IPS DF 6.9 (cell line): ENCODE results near the gene RIT2.

Source experiments
- DNase-seq: peaks from one replicate; pipeline ENCODE4 v3.0.0-alpha.2; 2013; ENCODE audit warnings: low read depth, low spot score
- H3K27ac ChIP-seq: one replicate; pipeline ENCODE4 v1.5.1; 2013; ENCODE audit warnings: low read length, control low read depth
- H3K27me3 ChIP-seq: 2 replicates; pipeline ENCODE4 v1.6.1; 2013; ENCODE audit warnings: mild to moderate bottlenecking, low read length; ENCODE audit not compliant: control insufficient read depth, insufficient read depth
- H3K36me3 ChIP-seq: 2 replicates; pipeline ENCODE4 v1.6.1; 2013; ENCODE audit warnings: low read length; ENCODE audit not compliant: control insufficient read depth, insufficient read depth
- H3K4me1 ChIP-seq: 2 replicates; pipeline ENCODE4 v1.6.1; 2013; ENCODE audit warnings: low read length; ENCODE audit not compliant: control insufficient read depth, insufficient read depth
- H3K4me3 ChIP-seq: 2 replicates; pipeline ENCODE4 v1.5.1; 2013; ENCODE audit warnings: mild to moderate bottlenecking, low read length
- H3K9me3 ChIP-seq: 2 replicates; pipeline ENCODE4 v1.6.1; 2013; ENCODE audit warnings: low read length, inconsistent platforms; ENCODE audit not compliant: control insufficient read depth, insufficient read depth
- WGBS: extraction: QIAGEN DNeasy Blood & Tissue Kit; methylation state at CpG from one replicate; pipeline ENCODE4 v1.1.7; 2013; ENCODE audit warnings: mixed read lengths, missing lambda C conversion rate; ENCODE audit not compliant: insufficient read length, insufficient coverage; 5-methylcytosine and 5-hydroxymethylcytosine counted together

Gene RIT2

GRCh38 chr18:42782929-42783328, 332.6 kb downstream of the RIT2 start:
- H3K27ac ChIP-seq, result no peak overlapping the region
- no peaks in the 10 kb centered on the region; the same call in 1 of the 2 replicates for H3K4me1 ChIP-seq
- no peak for DNase-seq
- H3K4me3 ChIP-seq, result no peak overlapping the region
- no peaks in the 10 kb centered on the region for H3K36me3 ChIP-seq
- no peaks in the 10 kb centered on the region for H3K9me3 ChIP-seq
- H3K27me3 ChIP-seq, result no peaks in the 10 kb centered on the region
- whole genome bisulfite sequencing, result no CpG with 5 or more reads among the region's 4 CpGs

DNA sequence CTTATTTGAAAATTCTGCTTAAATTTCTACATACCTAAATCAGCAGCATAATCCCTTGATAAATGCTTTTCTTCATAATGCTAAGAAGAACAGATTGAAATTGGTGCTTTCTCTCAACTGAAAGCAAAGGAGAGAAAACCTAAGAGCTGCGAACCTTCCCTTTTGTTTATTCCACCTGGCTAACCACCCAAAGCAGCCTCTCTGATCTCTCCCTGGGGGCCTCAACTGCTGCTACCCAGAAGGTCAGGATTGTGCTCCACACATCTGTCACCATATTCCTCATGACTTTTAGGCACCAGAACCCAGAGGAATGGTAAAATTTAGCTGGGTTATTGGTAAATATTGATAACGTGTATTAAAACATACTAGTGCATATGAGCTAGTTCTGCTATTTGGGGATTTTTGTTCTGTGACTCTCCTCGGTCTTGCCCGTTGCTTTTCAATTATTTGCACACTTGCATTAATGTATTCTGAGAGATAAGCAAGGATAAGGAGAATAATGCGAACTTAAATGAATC, 334.1 kb downstream of the RIT2 start:
- H3K36me3 ChIP-seq, result no peaks in the 10 kb centered on the region
- no peak overlapping the region for H3K4me3 ChIP-seq
- no peaks in the 10 kb centered on the region for H3K27me3 ChIP-seq
- DNase-seq, result no peak
- no peaks in the 10 kb centered on the region for H3K9me3 ChIP-seq
- no peaks in the 10 kb centered on the region; the same call in 1 of the 2 replicates for H3K4me1 ChIP-seq
- H3K27ac ChIP-seq, result no peak overlapping the region
- no CpG with 5 or more reads among the region's 5 CpGs for WGBS

- Histone ChIP-seq H3K27ac (no peak overlapping the region), H3K9me3 (no peaks in the 10 kb centered on the region), H3K4me3 (no peak overlapping the region), H3K36me3 (no peaks in the 10 kb centered on the region), H3K27me3 (no peaks in the 10 kb centered on the region), H3K4me1 (no peaks in the 10 kb centered on the region; the same call in 1 of the 2 replicates)
- DNase-seq, result no peak
Measured at GRCh38 chr18:42780171-42780570, 335.3 kb downstream of the RIT2 start.

DNA sequence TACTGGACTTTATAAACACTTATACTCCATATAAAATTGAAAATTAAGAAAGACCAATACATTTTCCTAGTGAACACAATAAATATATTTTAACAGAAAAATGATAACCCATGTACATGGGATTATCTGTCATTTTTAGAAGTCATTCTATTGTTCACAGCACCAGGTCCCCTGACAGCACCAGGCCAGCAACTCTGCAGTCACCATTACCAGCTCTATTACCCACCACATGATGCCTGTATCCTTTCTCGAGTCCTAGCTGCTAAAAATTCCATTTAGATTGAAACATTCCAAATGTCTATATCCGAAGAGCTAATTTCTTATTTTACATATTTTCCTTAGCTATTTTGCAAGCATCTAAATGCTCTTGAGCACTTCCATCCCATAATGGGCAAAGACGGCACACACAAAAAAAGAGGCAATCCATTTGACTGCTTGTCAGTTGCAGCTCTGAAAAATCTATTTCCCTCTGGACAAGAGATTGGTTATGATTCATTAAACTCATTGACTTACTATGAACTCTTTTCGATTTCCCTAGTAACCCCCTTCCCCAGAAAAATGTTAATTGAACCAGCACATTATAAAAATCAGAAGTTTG, 336.9 kb downstream of the RIT2 start:
- no peaks in the 10 kb centered on the region for H3K27me3 ChIP-seq
- no peak overlapping the region for H3K27ac ChIP-seq
- H3K4me3 ChIP-seq, result no peak overlapping the region
- no CpG with 5 or more reads among the region's 4 CpGs for WGBS
- DNase-seq, result no peak
- no peaks in the 10 kb centered on the region; the same call in 1 of the 2 replicates for H3K4me1 ChIP-seq
- no peaks in the 10 kb centered on the region for H3K9me3 ChIP-seq
- no peaks in the 10 kb centered on the region for H3K36me3 ChIP-seq

- no peak for DNase-seq
- no peaks in the 10 kb centered on the region for H3K27me3 ChIP-seq
- H3K9me3 ChIP-seq, result no peaks in the 10 kb centered on the region
Measured at GRCh38 chr18:42778024-42778423, 337.5 kb downstream of the RIT2 start.

GRCh38 chr18:42773870-42774269, 341.6 kb downstream of the RIT2 start:
- Histone ChIP-seq H3K4me1 (no peaks in the 10 kb centered on the region; the same call in 1 of the 2 replicates), H3K9me3 (no peaks in the 10 kb centered on the region), H3K27ac (no peak overlapping the region), H3K36me3 (no peaks in the 10 kb centered on the region), H3K4me3 (no peak overlapping the region), H3K27me3 (no peaks in the 10 kb centered on the region)
- no peak for DNase-seq
- WGBS, result no CpG with 5 or more reads among the region's 1 CpG

More at GRCh38 chr18:42778024-42778423, 337.5 kb downstream of the RIT2 start:
- Histone ChIP-seq H3K4me3 (no peak overlapping the region), H3K36me3 (no peaks in the 10 kb centered on the region), H3K4me1 (no peaks in the 10 kb centered on the region; the same call in 1 of the 2 replicates), H3K27ac (no peak overlapping the region)

DNA sequence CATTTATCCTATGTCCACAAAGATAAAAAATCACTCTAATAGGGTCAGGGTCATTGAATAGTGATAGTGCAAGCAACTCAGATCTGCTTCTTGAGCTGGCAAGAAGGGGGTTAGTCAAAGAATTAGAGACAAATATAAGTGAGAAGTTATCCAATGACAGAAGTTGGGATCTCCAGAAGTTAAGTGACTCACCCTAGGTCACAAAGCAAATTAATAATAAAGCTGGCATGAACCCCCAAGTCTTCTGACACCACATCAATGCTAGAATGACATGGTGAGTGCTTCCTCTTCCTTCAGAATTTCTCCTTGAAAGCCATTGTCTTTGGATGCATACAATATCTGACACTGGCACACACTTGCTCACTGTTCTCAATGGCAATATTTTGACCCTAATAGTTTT, 343.5 kb downstream of the RIT2 start:
- no peaks in the 10 kb centered on the region for H3K27me3 ChIP-seq
- DNase-seq, result no peak
- H3K4me1 ChIP-seq, result no peaks in the 10 kb centered on the region
- no peak overlapping the region for H3K27ac ChIP-seq
- no peaks in the 10 kb centered on the region for H3K36me3 ChIP-seq
- no peaks in the 10 kb centered on the region for H3K9me3 ChIP-seq
- H3K4me3 ChIP-seq, result no peak overlapping the region

- no peak overlapping the region for H3K4me3 ChIP-seq
- DNase-seq, result no peak
- no peaks in the 10 kb centered on the region for H3K27me3 ChIP-seq
- H3K36me3 ChIP-seq, result no peaks in the 10 kb centered on the region
- H3K9me3 ChIP-seq, result no peaks in the 10 kb centered on the region
- WGBS, result no CpG with 5 or more reads among the region's 2 CpGs
- no peaks in the 10 kb centered on the region for H3K4me1 ChIP-seq
- no peak overlapping the region for H3K27ac ChIP-seq
Measured at GRCh38 chr18:42765302-42765701, 350.2 kb downstream of the RIT2 start.

- DNase-seq, result no peak
- H3K27ac ChIP-seq, result no peak overlapping the region
- no CpG with 5 or more reads among the region's 1 CpG for WGBS
Measured at GRCh38 chr18:42760290-42760689, 355.2 kb downstream of the RIT2 start.

DNA sequence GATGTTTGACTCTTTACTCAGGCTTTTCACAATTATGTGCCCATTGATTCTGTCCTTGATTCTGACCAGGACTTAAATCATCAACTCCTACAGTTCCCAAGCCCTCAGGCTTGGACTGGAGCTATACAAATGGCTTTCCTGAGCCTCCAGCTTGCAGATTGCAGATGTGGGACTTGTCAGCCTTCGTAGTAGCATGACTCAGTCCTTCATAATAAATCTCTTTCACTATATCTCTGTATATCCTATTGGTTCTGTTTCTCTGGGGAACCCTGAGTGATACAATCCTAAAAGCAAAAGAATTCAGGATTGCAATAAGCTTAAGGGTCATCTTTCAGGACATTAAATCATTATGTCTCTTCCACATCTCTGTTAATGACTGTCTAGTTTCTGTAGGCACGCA, 356.6 kb downstream of the RIT2 start:
- H3K27ac ChIP-seq, result no peak overlapping the region
- no peaks in the 10 kb centered on the region for H3K4me1 ChIP-seq
- no peaks in the 10 kb centered on the region for H3K9me3 ChIP-seq
- no CpG with 5 or more reads among the region's 2 CpGs for WGBS
- no peak overlapping the region for H3K4me3 ChIP-seq
- no peaks in the 10 kb centered on the region for H3K36me3 ChIP-seq
- no peak for DNase-seq
- no peaks in the 10 kb centered on the region for H3K27me3 ChIP-seq

More at GRCh38 chr18:42760290-42760689, 355.2 kb downstream of the RIT2 start:
- no peaks in the 10 kb centered on the region for H3K36me3 ChIP-seq
- no peaks in the 10 kb centered on the region for H3K4me1 ChIP-seq
- H3K27me3 ChIP-seq, result no peaks in the 10 kb centered on the region
- H3K9me3 ChIP-seq, result no peaks in the 10 kb centered on the region
- no peak overlapping the region for H3K4me3 ChIP-seq

DNA sequence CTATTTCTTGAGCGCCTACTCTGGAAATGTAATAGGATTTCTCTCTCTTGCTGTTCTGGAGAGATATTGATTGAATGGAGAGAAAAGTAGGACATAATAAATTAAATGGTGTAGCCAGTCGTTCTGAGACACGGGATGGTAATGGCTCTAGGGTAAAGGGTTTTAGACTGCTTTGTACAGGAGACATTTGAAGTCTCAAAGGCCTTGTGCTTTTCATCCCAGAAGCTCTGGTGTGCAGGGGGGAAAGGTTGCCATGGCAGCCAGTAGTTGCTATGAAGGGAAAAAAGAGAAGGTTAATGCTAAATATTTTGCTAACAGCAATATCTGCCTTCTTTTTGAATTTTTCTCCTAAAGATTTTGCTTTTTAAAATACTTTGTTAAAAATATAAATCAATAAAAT, 359.3 kb downstream of the RIT2 start:
- Histone ChIP-seq H3K4me3 (no peak overlapping the region), H3K9me3 (no peaks in the 10 kb centered on the region), H3K4me1 (peaks cover 1% of the 10 kb centered on the region; the same call in 1 of the 2 replicates), H3K36me3 (no peaks in the 10 kb centered on the region), H3K27me3 (no peaks in the 10 kb centered on the region), H3K27ac (no peak overlapping the region)
- DNase-seq, result no peak
- WGBS, result no CpG with 5 or more reads among the region's 3 CpGs
